Activated CD8-positive, alpha-beta memory T cell treated with anti-CD3 and anti-CD28 coated beads, Interleukin-2, amount 50 U/mL, for 1 hour (primary cell): Measurements from ENCODE around the gene GRIFIN.

ENCODE experiments used
- DNase-seq: peaks from one replicate; pipeline ENCODE4 v3.0.0-alpha.2; 2020; ENCODE audit errors: extremely low read depth

Gene GRIFIN

GRCh38 chr7:2432910-2433712 lies 43.1 kb downstream of the GRIFIN start:
- no peak for DNase-seq

- DNase-seq = no peak
Measured at GRCh38 chr7:2431260-2431867, 44.8 kb downstream of the GRIFIN start.

GRCh38 chr7:2425749-2426148 lies 50.4 kb downstream of the GRIFIN start:
- no peak for DNase-seq
